SH-SY5Y (cell line): ENCODE measurements around the gene STRADB.

Experiments
- GATA2 ChIP-seq: IDR thresholded peaks from 2 replicates; pipeline ENCODE4 v1.6.1; 2011; ENCODE audit warnings: mild to moderate bottlenecking, low read depth, low read length
- GATA3 ChIP-seq: IDR thresholded peaks from 2 replicates; pipeline ENCODE4 v1.6.1; 2011; ENCODE audit warnings: low read depth, mild to moderate bottlenecking, low read length, moderate library complexity

- TF ChIP-seq GATA3: no peak
- TF ChIP-seq GATA2: no peak
Measured at GRCh38 chr2:201507725-201508124, 56.2 kb downstream of the STRADB start.
